ENCODE data around the gene SAFB. TPM values are rescaled to one million over a fixed set of nuclear protein-coding genes. Genes with fewer than 3 reads are reported as not detected.
A peak's percentile ranks its signal among the peaks of the same experiment; 100 is the strongest.

The SAFB gene
- total RNA-seq, 2 donors from 2014 or later, result 28.6 to 101 TPM

DNA sequence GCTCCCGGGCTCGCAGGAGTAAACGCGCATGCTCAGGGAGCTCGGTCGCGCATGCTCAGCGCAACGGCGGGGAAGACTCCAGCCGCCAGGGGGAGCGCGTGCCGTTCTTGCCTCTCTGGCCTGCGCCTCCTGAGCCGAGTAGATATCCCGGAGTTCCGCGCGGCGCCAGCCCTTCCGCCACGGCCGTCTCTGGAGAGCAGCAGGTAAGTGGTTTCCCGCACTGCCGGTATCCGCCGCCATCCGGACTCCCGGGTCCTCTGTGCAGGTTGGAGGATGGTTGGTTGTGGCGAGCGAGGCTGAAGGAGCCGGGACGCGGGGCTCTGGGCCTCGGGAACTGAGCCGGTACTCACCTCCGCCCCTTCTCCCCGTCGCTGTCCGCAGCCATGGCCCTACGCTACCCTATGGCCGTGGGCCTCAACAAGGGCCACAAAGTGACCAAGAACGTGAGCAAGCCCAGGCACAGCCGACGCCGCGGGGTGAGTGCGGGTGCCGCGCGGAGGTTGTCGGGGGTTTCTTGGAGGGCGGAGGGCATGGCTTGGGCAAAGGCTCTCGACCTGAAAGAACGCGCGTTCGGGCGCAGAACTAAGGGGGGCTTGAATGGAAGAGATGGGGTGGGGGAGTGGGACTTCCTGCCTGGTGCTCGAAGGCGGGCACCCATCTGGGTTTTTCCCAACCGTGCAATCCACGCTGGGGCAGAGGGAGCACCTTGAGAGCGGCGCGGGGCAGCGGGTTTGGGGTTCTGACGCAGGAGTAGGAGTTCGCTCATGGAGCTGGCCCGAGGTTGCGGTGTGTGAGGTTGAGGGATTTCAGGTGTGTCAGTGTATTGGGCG lies 67.5 kb downstream of the SAFB start, which contains the start of gene RPL36:
Gene RPL36, plus strand, starts transcription at position 171 of the 830 bp plus-strand sequence. Its CDS starts 213 bp downstream, at position 384.
- peaks cover 6 to 36% of the 10 kb centered on the region in 2 donors for H3K4me1 ChIP-seq (ENCODE audit: control insufficient read depth in 1 of 2, low read depth in 2 of 2)
- no peaks in the 10 kb centered on the region for H3K27me3 ChIP-seq (replicated peaks; ENCODE audit: insufficient read depth)

DNA sequence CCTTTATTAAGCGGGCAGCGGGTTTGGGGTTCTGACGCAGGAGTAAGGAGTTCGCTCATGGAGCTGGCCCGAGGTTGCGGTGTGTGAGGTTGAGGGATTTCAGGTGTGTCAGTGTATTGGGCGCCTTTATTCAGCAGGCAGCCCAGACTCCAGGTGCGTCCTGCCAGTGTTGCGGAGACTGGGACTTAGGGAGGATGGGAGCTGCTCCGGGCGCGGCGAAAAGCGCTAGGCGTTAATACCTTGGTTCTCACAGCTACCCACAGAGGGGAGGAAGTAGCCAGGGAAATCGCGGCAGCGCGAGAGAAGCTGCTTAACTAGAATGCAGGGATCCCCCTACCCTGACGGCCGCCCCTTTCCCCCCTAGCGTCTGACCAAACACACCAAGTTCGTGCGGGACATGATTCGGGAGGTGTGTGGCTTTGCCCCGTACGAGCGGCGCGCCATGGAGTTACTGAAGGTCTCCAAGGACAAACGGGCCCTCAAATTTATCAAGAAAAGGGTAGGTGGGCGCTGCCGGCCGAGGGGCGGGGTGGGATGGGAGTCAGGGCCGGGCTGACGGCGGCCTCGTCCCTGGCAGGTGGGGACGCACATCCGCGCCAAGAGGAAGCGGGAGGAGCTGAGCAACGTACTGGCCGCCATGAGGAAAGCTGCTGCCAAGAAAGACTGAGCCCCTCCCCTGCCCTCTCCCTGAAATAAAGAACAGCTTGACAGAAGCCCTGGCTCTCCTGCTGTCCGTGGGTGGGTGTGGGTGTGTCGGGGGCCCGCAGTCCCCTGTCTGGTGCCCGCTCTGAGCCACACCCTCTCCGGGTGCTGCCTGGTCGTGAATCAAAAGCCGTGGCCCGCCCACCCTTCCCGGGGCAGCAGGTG lies 68.3 kb downstream of the SAFB start:
- H3K36me3 ChIP-seq, result peaks cover 40% of the 10 kb centered on the region
- TF ChIP-seq, protein P1, sequence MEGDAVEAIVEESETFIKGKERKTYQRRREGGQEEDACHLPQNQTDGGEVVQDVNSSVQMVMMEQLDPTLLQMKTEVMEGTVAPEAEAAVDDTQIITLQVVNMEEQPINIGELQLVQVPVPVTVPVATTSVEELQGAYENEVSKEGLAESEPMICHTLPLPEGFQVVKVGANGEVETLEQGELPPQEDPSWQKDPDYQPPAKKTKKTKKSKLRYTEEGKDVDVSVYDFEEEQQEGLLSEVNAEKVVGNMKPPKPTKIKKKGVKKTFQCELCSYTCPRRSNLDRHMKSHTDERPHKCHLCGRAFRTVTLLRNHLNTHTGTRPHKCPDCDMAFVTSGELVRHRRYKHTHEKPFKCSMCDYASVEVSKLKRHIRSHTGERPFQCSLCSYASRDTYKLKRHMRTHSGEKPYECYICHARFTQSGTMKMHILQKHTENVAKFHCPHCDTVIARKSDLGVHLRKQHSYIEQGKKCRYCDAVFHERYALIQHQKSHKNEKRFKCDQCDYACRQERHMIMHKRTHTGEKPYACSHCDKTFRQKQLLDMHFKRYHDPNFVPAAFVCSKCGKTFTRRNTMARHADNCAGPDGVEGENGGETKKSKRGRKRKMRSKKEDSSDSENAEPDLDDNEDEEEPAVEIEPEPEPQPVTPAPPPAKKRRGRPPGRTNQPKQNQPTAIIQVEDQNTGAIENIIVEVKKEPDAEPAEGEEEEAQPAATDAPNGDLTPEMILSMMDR (IDR thresholded peaks at IDR 0.05), result no peak
- no peaks in the 10 kb centered on the region for H3K9me3 ChIP-seq
- ATAC-seq (ENCODE audit: insufficient number of reproducible peaks, low FRiP score, low read depth), result no peak
- peak overlapping the region; percentile 85 for H3K4me3 ChIP-seq
- no peaks in the 10 kb centered on the region for H3K27me3 ChIP-seq (replicated peaks; ENCODE audit: insufficient read depth)
- peaks cover 5 to 34% of the 10 kb centered on the region in 2 donors for H3K4me1 ChIP-seq (ENCODE audit: control insufficient read depth in 1 of 2, low read depth in 2 of 2)
- no peak for DNase-seq (ENCODE audit: low spot score)
- peak overlapping the region; percentile 86 for H3K27ac ChIP-seq

More for the DNA sequence above, 67.5 kb downstream of the SAFB start, which contains the start of gene RPL36:
- peaks cover 33% of the 10 kb centered on the region for H3K36me3 ChIP-seq
- peak within 1 kb of the TSS; percentile 85 for H3K4me3 ChIP-seq
- H3K27ac ChIP-seq, result peak within 1 kb of the TSS; percentile 86
- TF ChIP-seq, protein P1 (IDR thresholded peaks at IDR 0.05), result peak; percentile 91
- no peaks in the 10 kb centered on the region for H3K9me3 ChIP-seq
- ATAC-seq (ENCODE audit: insufficient number of reproducible peaks, low FRiP score, low read depth), result peak; percentile 72
- peak; percentile 74 for DNase-seq (ENCODE audit: low spot score)

DNA sequence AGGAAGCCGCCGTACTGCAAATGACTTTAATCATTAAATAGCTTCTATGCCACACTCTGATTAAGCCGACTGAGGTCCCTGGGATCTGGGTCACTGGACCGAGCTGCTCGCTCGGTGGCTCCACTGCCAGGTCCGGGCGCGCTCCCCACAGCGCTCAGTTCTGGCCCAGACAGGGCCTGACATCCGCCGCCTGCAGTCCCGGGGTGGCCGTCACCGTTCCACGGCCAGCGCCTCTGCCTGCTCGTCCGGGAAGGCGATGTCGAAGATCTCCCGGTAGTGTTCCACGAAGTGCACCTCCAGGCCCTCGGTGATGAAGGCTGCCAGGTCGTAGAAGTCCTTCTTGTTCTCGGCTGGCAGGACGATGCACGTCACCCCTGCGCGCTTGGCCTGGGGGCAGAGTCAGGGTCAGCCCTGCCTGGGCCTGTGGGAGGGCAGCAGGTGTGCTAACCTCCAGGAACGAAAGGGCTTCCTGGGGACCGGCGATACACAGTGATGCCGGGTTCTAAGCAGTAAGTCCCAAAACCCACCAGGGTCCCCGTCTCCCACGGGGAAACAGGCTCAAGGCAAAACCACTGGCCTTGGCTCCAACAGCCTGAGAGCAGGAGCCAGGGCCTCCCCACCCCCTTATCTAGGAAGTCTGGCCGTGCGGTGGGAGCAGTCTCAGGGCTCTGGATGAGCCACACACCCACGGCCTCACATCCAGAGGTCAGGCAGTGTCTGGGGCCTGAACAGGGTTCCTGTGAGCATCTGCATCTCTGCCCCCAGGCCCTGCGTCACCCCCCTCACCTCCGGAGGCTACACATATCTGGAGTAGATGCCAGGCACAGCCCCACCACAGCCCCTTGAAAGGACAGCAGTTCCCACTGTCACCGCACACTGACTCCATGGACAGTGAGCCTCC lies 69.2 kb downstream of the SAFB start:
- Histone ChIP-seq H3K4me3 (peak overlapping the region; percentile 85), H3K9me3 (no peaks in the 10 kb centered on the region), H3K36me3 (peaks cover 47% of the 10 kb centered on the region), H3K27ac (no peak overlapping the region), H3K4me1 (ENCODE audit: control insufficient read depth in 1 of 2, low read depth in 2 of 2) (peaks cover 2 to 29% of the 10 kb centered on the region in 2 donors), H3K27me3 (replicated peaks; ENCODE audit: insufficient read depth) (no peaks in the 10 kb centered on the region)
- TF ChIP-seq, protein P1 (IDR thresholded peaks at IDR 0.05), result no peak
- ATAC-seq (ENCODE audit: insufficient number of reproducible peaks, low FRiP score, low read depth) (no peak), DNase-seq (ENCODE audit: low spot score) (no peak)

DNA sequence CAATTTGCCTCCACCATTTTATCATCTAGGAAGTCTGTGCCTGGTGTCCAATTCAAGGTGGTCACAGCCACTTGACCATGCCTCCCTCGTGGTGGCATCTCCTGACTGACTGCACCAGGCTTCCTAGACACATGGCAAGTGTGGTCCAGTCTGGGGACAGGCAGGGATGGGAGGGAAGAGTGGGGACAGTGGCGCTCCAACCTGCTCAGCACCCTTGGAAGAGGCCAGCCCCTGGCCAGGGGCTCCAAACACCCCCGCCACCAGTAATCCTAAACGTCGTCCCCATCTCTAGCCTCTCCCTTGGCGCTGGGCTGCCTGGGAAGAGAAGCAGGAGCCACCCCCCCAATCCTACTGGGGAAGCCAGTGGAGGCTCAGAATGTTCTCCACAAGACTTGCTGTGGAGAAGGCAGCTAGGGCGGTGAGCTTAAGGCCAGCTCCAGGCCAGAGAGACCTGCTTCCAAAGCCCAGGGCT lies 69.9 kb downstream of the SAFB start:
- H3K4me3 ChIP-seq, result no peak overlapping the region
- no peaks in the 10 kb centered on the region for H3K27me3 ChIP-seq (replicated peaks; ENCODE audit: insufficient read depth)
- H3K36me3 ChIP-seq, result peaks cover 47% of the 10 kb centered on the region
- no peak overlapping the region for H3K27ac ChIP-seq
- TF ChIP-seq, protein P1 (IDR thresholded peaks at IDR 0.05), result no peak
- H3K4me1 ChIP-seq (ENCODE audit: control insufficient read depth in 1 of 2, low read depth in 2 of 2), result peaks cover 2 to 22% of the 10 kb centered on the region in 2 donors
- ATAC-seq (ENCODE audit: insufficient number of reproducible peaks, low FRiP score, low read depth) (no peak), DNase-seq (ENCODE audit: low spot score) (no peak)
- H3K9me3 ChIP-seq, result no peaks in the 10 kb centered on the region
